HepG2 (cell line): ENCODE measurements around the gene NYAP2.

Source experiments
- CTCF ChIP-seq: sonication (generic); formaldehyde crosslinking; IDR thresholded peaks from 2 replicates; pipeline ENCODE4 v1.5.0; 2020; ENCODE audit warnings: mild to moderate bottlenecking, missing genetic modification reagents, moderate library complexity
- DZIP1 ChIP-seq: sonication (generic); formaldehyde crosslinking; IDR thresholded peaks from 2 replicates; pipeline ENCODE4 v1.5.0; 2020; ENCODE audit warnings: mild to moderate bottlenecking, missing genetic modification reagents
- GTF2F1 ChIP-seq: fragments of 150-350 bp; IDR thresholded peaks from 2 replicates; pipeline ENCODE4 v1.6.1; 2014; ENCODE audit warnings: low read length
- KDM5B ChIP-seq: sonication (generic); formaldehyde crosslinking; IDR thresholded peaks from 2 replicates; pipeline ENCODE4 v1.4.0; 2020; ENCODE audit warnings: missing genetic modification reagents, mild to moderate bottlenecking, borderline replicate concordance
- MYNN ChIP-seq: sonication (generic); formaldehyde crosslinking; IDR thresholded peaks from 2 replicates; pipeline ENCODE4 v1.4.0; 2020; ENCODE audit warnings: mild to moderate bottlenecking, low read depth, missing genetic modification reagents
- TCF7L2 ChIP-seq: IDR thresholded peaks from 2 replicates; pipeline ENCODE4 v1.6.1; 2011; ENCODE audit warnings: mild to moderate bottlenecking, low read depth, low read length, moderate library complexity

- TF ChIP-seq TCF7L2 (no peak), KDM5B (CRISPR knock-in tag) (no peak), MYNN (CRISPR knock-in tag) (no peak), GTF2F1 (no peak), DZIP1 (CRISPR knock-in tag) (no peak), CTCF (CRISPR knock-in tag) (no peak)
These were observed 43.7 kb upstream of the NYAP2 start for GRCh38 chr2:225355788-225356187.
